ENCODE measurements around the gene FBXO40. TPM values are rescaled to one million over a fixed set of nuclear protein-coding genes. Genes with fewer than 3 reads are reported as not detected.

FBXO40 gene
- total and polyA plus RNA-seq, 9 of the 15 experiments (the other 6 are each of a cell fraction or from before 2014, with no cell fraction given): 0.01 to 0.05 (median 0.04) TPM; not detected in 3

- TF ChIP-seq HOMEZ (CRISPR knock-in tag; IDR thresholded peaks at IDR 0.05) (no peak), ZNF274 (IDR thresholded peaks at IDR 0.05; ENCODE audit: borderline replicate concordance, low read depth, low read length) (no peak), RBM22 (IDR thresholded peaks at IDR 0.05; ENCODE audit: low read depth, low read length, poor library complexity, severe bottlenecking) (no peak), ATF6 (CRISPR knock-in tag; IDR thresholded peaks at IDR 0.05) (no peak), ZNF318 (IDR thresholded peaks at IDR 0.05; ENCODE audit: borderline replicate concordance in 1 of 2, low read depth in 1 of 2) (no peak), ZNF655 (CRISPR knock-in tag; IDR thresholded peaks at IDR 0.05) (no peak), ATF2 (CRISPR knock-in tag; IDR thresholded peaks at IDR 0.05) (no peak), SUPT5H (IDR thresholded peaks at IDR 0.05) (peak; percentile 75), HEY1 (CRISPR knock-in tag; IDR thresholded peaks at IDR 0.05; ENCODE audit: borderline replicate concordance) (no peak), ZBED1 (IDR thresholded peaks at IDR 0.05) (no peak), HNRNPK (IDR thresholded peaks at IDR 0.05; ENCODE audit: low read depth, low read length, poor library complexity, severe bottlenecking) (no peak)
These were observed 47.4 kb upstream of the FBXO40 start, which contains the start of gene POLQ (continued) for GRCh38 chr3:121545574-121546455.
